H1 (cell line): ENCODE measurements around the gene CCDC71L. TPM values are rescaled to one million over a fixed set of nuclear protein-coding genes. Genes with fewer than 3 reads are reported as not detected.

Experiments used
- CTCF ChIA-PET: fragments of 300-600 bp; sonication (Branson Sonifier 250); formaldehyde crosslinking; loops from one replicate; lab custom pipeline; 2021; ENCODE audit not compliant: partially characterized antibody; lab: Charles Lee
- POLR2A ChIA-PET: fragments of 300-600 bp; sonication (Branson Sonifier 250); formaldehyde crosslinking; loops from one replicate; lab custom pipeline; 2021; ENCODE audit warnings: inconsistent platforms; ENCODE audit not compliant: partially characterized antibody; lab: Charles Lee
- DNase-seq, 2 experiments: peaks; one replicate each; pipeline versions ENCODE4 v3.0.0 to v3.0.0-alpha.2; 2010 to 2022; ENCODE audit warnings: low spot score in 2 of 2, low read depth in 1 of 2, mixed read lengths in 1 of 2
- FAIRE-seq: peaks from 2 replicates; lab custom pipeline; 2011; peaks lifted over from hg19 to GRCh38; lab: Jason Lieb, UNC
- H2AFZ ChIP-seq: 2 replicates; pipeline ENCODE4 v1.8.1; 2012; ENCODE audit warnings: low read length, inconsistent platforms
- H2AK5ac ChIP-seq: 2 replicates; pipeline ENCODE4 v1.6.1; 2013; ENCODE audit warnings: low read depth, low read length
- H2BK120ac ChIP-seq: replicated peaks from 2 replicates; pipeline ENCODE3; 2013; ENCODE audit warnings: low read depth, low read length, inconsistent platforms
- H2BK12ac ChIP-seq: 2 replicates; pipeline ENCODE4 v1.6.1; 2013; ENCODE audit warnings: low read depth, low read length
- H2BK15ac ChIP-seq: 2 replicates; pipeline ENCODE4 v1.6.1; 2013; ENCODE audit warnings: low read length
- H2BK20ac ChIP-seq: 2 replicates; pipeline ENCODE4 v1.6.1; 2013; ENCODE audit warnings: low read length
- H2BK5ac ChIP-seq: 2 replicates; pipeline ENCODE4 v1.6.1; 2013; ENCODE audit warnings: low read depth, low read length
- H3K14ac ChIP-seq: 2 replicates; pipeline ENCODE4 v1.6.1; 2013; ENCODE audit warnings: inconsistent platforms; ENCODE audit not compliant: insufficient read length
- H3K18ac ChIP-seq: 2 replicates; pipeline ENCODE4 v1.6.1; 2013; ENCODE audit warnings: low read length; ENCODE audit errors: extremely low read depth
- H3K23ac ChIP-seq: 2 replicates; pipeline ENCODE4 v1.6.1; 2013; ENCODE audit warnings: inconsistent platforms; ENCODE audit not compliant: insufficient read length
- H3K23me2 ChIP-seq: 2 replicates; pipeline ENCODE4 v1.6.1; 2013; ENCODE audit warnings: low read depth, low read length
- H3K27ac ChIP-seq: 2 replicates; pipeline ENCODE4 v1.6.1; 2011; ENCODE audit warnings: low read depth, low read length, inconsistent platforms
- H3K27me3 ChIP-seq, 4 experiments: replicated peaks in 1 of 4; 1 replicate in 1 of 4; 2 replicates in 3 of 4; pipeline versions ENCODE4 v1.6.1 to v1.8.1; 2011 to 2013; ENCODE audit warnings: low read length in 3 of 4, mild to moderate bottlenecking in 3 of 4, inconsistent platforms in 2 of 4, mixed read lengths in 2 of 4, moderate library complexity in 1 of 4; ENCODE audit not compliant: control insufficient read depth in 3 of 4, insufficient read depth in 3 of 4; ENCODE audit errors: extremely low read depth in 1 of 4
- H3K36me3 ChIP-seq, 4 experiments: 2 replicates each; pipeline versions ENCODE4 v1.6.1 to v1.8.1; 2011 to 2013; ENCODE audit warnings: mild to moderate bottlenecking in 4 of 4, low read length in 3 of 4, moderate library complexity in 2 of 4, control low read depth in 1 of 4, inconsistent platforms in 1 of 4; ENCODE audit not compliant: insufficient read depth in 4 of 4, control insufficient read depth in 2 of 4
- H3K4ac ChIP-seq: replicated peaks from 2 replicates; pipeline ENCODE3; 2013; ENCODE audit warnings: low read length, low read depth, mixed read lengths, inconsistent platforms; ENCODE audit not compliant: insufficient read length
- H3K4me1 ChIP-seq, 4 experiments: replicated peaks in 1 of 4; 1 replicate in 1 of 4; 2 replicates in 3 of 4; pipeline versions ENCODE4 v1.6.1 to v1.8.1; 2011 to 2013; ENCODE audit warnings: low read length in 3 of 4, inconsistent platforms in 2 of 4, mixed read lengths in 1 of 4; ENCODE audit not compliant: insufficient read depth in 4 of 4, control insufficient read depth in 3 of 4
- H3K4me2 ChIP-seq, 2 experiments: 2 replicates each; pipeline versions ENCODE4 v1.6.1 to v1.8.1; 2011 to 2013; ENCODE audit warnings: low read depth in 2 of 2, low read length in 2 of 2, control low read depth in 1 of 2, inconsistent platforms in 1 of 2, mild to moderate bottlenecking in 1 of 2; ENCODE audit not compliant: insufficient read depth in 1 of 2
- H3K4me3 ChIP-seq, 4 experiments: fragments of 200-600, 300-600 bp in 1 of 4; sonication (generic), shearing (Covaris generic), sonication (Bioruptor Twin) in 1 of 4; 2 replicates each; pipeline versions ENCODE4 v1.5.1 to v1.8.1; 2011 to 2016; ENCODE audit warnings: low read length in 4 of 4, low read depth in 3 of 4, control low read depth in 2 of 4, inconsistent platforms in 2 of 4, mild to moderate bottlenecking in 2 of 4, mixed read lengths in 1 of 4, moderate library complexity in 1 of 4; ENCODE audit not compliant: insufficient read depth in 2 of 4; ENCODE audit errors: extremely low read depth in 1 of 4
- H3K56ac ChIP-seq: replicated peaks from 2 replicates; pipeline ENCODE3; 2013; ENCODE audit warnings: low read depth, mild to moderate bottlenecking, mixed read lengths, low read length, inconsistent platforms; ENCODE audit not compliant: insufficient read length
- H3K79me1 ChIP-seq: 2 replicates; pipeline ENCODE4 v1.6.1; 2013; ENCODE audit warnings: low read depth, low read length, control low read depth
- H3K79me2 ChIP-seq, 2 experiments: 2 replicates each; pipeline versions ENCODE4 v1.6.1 to v1.8.1; 2012 to 2013; ENCODE audit warnings: low read length in 2 of 2, mild to moderate bottlenecking in 2 of 2, inconsistent platforms in 1 of 2; ENCODE audit not compliant: insufficient read depth in 2 of 2, control insufficient read depth in 1 of 2
- H3K9ac ChIP-seq, 4 experiments: replicated peaks in 1 of 4; 1 replicate in 1 of 4; 2 replicates in 3 of 4; pipeline versions ENCODE4 v1.6.1 to v1.8.1; 2011 to 2013; ENCODE audit warnings: low read depth in 3 of 4, low read length in 3 of 4, control low read depth in 2 of 4, mild to moderate bottlenecking in 2 of 4, moderate library complexity in 2 of 4, inconsistent platforms in 1 of 4; ENCODE audit errors: extremely low read depth in 1 of 4
- H3K9me3 ChIP-seq, 2 experiments: 2 replicates each; pipeline versions ENCODE4 v1.6.1 to v1.8.1; 2012 to 2013; ENCODE audit warnings: mild to moderate bottlenecking in 2 of 2, moderate library complexity in 2 of 2, control low read depth in 1 of 2, inconsistent platforms in 1 of 2, low read depth in 1 of 2, low read length in 1 of 2, mixed read lengths in 1 of 2; ENCODE audit not compliant: insufficient read depth in 2 of 2
- H4K20me1 ChIP-seq, 2 experiments: replicated peaks in 1 of 2; 2 replicates each; pipeline versions ENCODE3 to v1.8.1; 2011 to 2013; ENCODE audit warnings: inconsistent platforms in 2 of 2, low read length in 2 of 2, mild to moderate bottlenecking in 1 of 2; ENCODE audit not compliant: insufficient read depth in 2 of 2, control insufficient read depth in 1 of 2
- H4K5ac ChIP-seq: 2 replicates; pipeline ENCODE4 v1.6.1; 2013; ENCODE audit warnings: low read length, low read depth, mixed read lengths, inconsistent platforms; ENCODE audit not compliant: insufficient read length
- H4K8ac ChIP-seq: 2 replicates; pipeline ENCODE4 v1.8.0; 2013; ENCODE audit warnings: mild to moderate bottlenecking, moderate library complexity, low read length, inconsistent platforms; ENCODE audit not compliant: insufficient read depth; ENCODE audit errors: extremely low read depth
- H4K91ac ChIP-seq: replicated peaks from 2 replicates; pipeline ENCODE3; 2013; ENCODE audit warnings: low read length, mixed read lengths, inconsistent platforms; ENCODE audit not compliant: insufficient read length
- CEBPB ChIP-seq: IDR thresholded peaks from 2 replicates; pipeline ENCODE4 v1.6.1; 2012; ENCODE audit warnings: low read depth, low read length
- E2F6 ChIP-seq: IDR thresholded peaks from 2 replicates; pipeline ENCODE4 v1.6.1; 2012; ENCODE audit warnings: inconsistent platforms
- KDM1A ChIP-seq: fragments of 200-600, 300-600 bp; sonication (generic); IDR thresholded peaks from 2 replicates; pipeline ENCODE4 v1.7.1; 2016; ENCODE audit warnings: mild to moderate bottlenecking, low read length, borderline replicate concordance
- KDM4A ChIP-seq: IDR thresholded peaks from one replicate; pipeline ENCODE4 v1.7.1; 2012; ENCODE audit warnings: low read depth, mild to moderate bottlenecking, moderate library complexity, low read length, inconsistent platforms; ENCODE audit not compliant: severe bottlenecking
- KDM5A ChIP-seq: fragments of 200-600 bp; IDR thresholded peaks from 2 replicates; pipeline ENCODE4 v1.7.1; 2012; ENCODE audit warnings: mild to moderate bottlenecking, low read length, inconsistent platforms, mixed read lengths
- RBBP5 ChIP-seq: IDR thresholded peaks from 2 replicates; pipeline ENCODE4 v1.7.1; 2012; ENCODE audit warnings: low read depth, mild to moderate bottlenecking, inconsistent platforms, low read length, moderate library complexity, borderline replicate concordance
- SAP30 ChIP-seq: fragments of 300-600 bp; sonication (generic); IDR thresholded peaks from 2 replicates; pipeline ENCODE4 v1.7.1; 2012; ENCODE audit warnings: low read length, moderate library complexity, mild to moderate bottlenecking, inconsistent platforms; ENCODE audit not compliant: insufficient read depth, insufficient replicate concordance
- SP1 ChIP-seq: IDR thresholded peaks from 2 replicates; pipeline ENCODE4 v1.6.1; 2011; ENCODE audit warnings: low read depth, low read length
- SRF ChIP-seq: IDR thresholded peaks from 2 replicates; pipeline ENCODE4 v1.6.1; 2011; ENCODE audit warnings: mild to moderate bottlenecking, low read depth, low read length, moderate library complexity
- USF2 ChIP-seq: IDR thresholded peaks from 2 replicates; pipeline ENCODE4 v1.6.1; 2011; ENCODE audit warnings: low read length, improper control_type of control experiment
- WGBS, 2 experiments: shearing (Covaris generic) in 1 of 2; methylation state at CpG; one replicate each; pipeline versions ENCODE4 v1.1.6 to v1.1.7; 2013 to 2015; ENCODE audit warnings: low lambda C conversion rate in 2 of 2, mixed read lengths in 2 of 2, inconsistent platforms in 1 of 2, low coverage in 1 of 2, missing lambda C conversion rate in 1 of 2; ENCODE audit not compliant: insufficient replicate concordance in 2 of 2, insufficient coverage in 1 of 2, insufficient read length in 1 of 2; ENCODE audit errors: extremely low coverage in 1 of 2, missing lambda C conversion rate in 1 of 2; 5-methylcytosine and 5-hydroxymethylcytosine counted together
- polyA plus RNA-seq, 7 experiments: library from polyadenylated mRNA; depleted of rRNA in 3 of 7; stranded (reverse) in 5 of 7; unstranded in 2 of 7; fragments of >200 nt in 5 of 7; fragments of 200-250 nt in 2 of 7; gene quantifications; 1 replicate in 5 of 7; 2 replicates in 1 of 7; 4 replicates in 1 of 7; pipeline versions ENCODE4 v1.2.1 to v1.2.3, GENCODE V29; 2011 to 2013; ENCODE audit warnings: missing spikeins in 2 of 7, mixed read lengths in 2 of 7
- total RNA-seq: library from RNA; stranded (reverse); fragmentation: NEBNext Ultra II Directional; extraction: Animal tissue kit (Norgen Biotek cat#: 25700); gene quantifications from 2 replicates; pipeline ENCODE4 v1.2.1, GENCODE V29; 2021

CCDC71L gene
- total and polyA plus RNA-seq, 2 of the 8 experiments (the other 6 are each of a cell fraction or from before 2014, with no cell fraction given) = 12.5 to 16.7 TPM

GRCh38 chr7:106626376-106627164, 34.4 kb downstream of the CCDC71L start:
- H4K8ac ChIP-seq = no peak overlapping the region
- no peak for DNase-seq
- no peak overlapping the region for H2BK120ac ChIP-seq
- CTCF ChIA-PET = interaction anchor here (0.6 kb wide), 1 partner anchor 33 kb away, joined by 3 read pairs; no protein-coding TSS in a partner anchor
- peak overlapping the region; percentile 7 for H4K91ac ChIP-seq
- H3K4me3 ChIP-seq = no peak overlapping the region
- H2BK15ac ChIP-seq = 0 out of 2 replicates have a peak overlapping the region, but pooled peaks have one; percentile 21
- no peaks in the 10 kb centered on the region for H3K79me1 ChIP-seq
- peak overlapping the region; percentile 37; the same call in 1 of the 2 replicates for H2BK20ac ChIP-seq
- no peak overlapping the region for H3K23ac ChIP-seq
- no peaks in the 10 kb centered on the region for H3K36me3 ChIP-seq
- peaks cover 0 to 2% (median under 1%) of the 10 kb centered on the region in 4 experiments; a peak in 2 of 7 replicates for H3K27me3 ChIP-seq
- POLR2A ChIA-PET = no interaction called here
- H4K5ac ChIP-seq = no peak overlapping the region
- no peak overlapping the region for H3K9ac ChIP-seq
- FAIRE-seq = no peak
- no peak overlapping the region for H2BK12ac ChIP-seq
- H3K18ac ChIP-seq = no peak overlapping the region
- H3K4me1 ChIP-seq = peaks cover 0 to 2% (median under 1%) of the 10 kb centered on the region in 4 experiments; a peak in 1 of 7 replicates
- H2AK5ac ChIP-seq = no peak overlapping the region
- no peaks in the 10 kb centered on the region for H4K20me1 ChIP-seq
- H3K4ac ChIP-seq = no peak overlapping the region
- H3K23me2 ChIP-seq = peaks cover 8% of the 10 kb centered on the region; the same call in 1 of the 2 replicates
- H3K4me2 ChIP-seq = peak overlapping the region in 1 of 2 experiments; percentile 47; a peak in 1 of 4 replicates
- no peak overlapping the region for H2AFZ ChIP-seq
- no peak overlapping the region for H3K56ac ChIP-seq
- no peak overlapping the region for H3K14ac ChIP-seq
- H2BK5ac ChIP-seq = no peak overlapping the region
- 77% methylated on average over 6 of the region's 6 CpGs; no CpG with 5 or more reads in 1 of the 2 experiments for WGBS, 2 experiments
- H3K27ac ChIP-seq = no peak overlapping the region
- no peaks in the 10 kb centered on the region for H3K79me2 ChIP-seq
- 0 out of 4 replicates have a peak, but pooled peaks cover 0 to 5% of the 10 kb centered on the region in 2 experiments for H3K9me3 ChIP-seq
- no peak for TF ChIP-seq CEBPB
- no peak for TF ChIP-seq SP1
- TF ChIP-seq KDM4A = no peak
- no peak for TF ChIP-seq USF2
- no peak for TF ChIP-seq RBBP5
- no peak for TF ChIP-seq E2F6
- no peak for TF ChIP-seq KDM1A
- TF ChIP-seq SRF = no peak
- TF ChIP-seq KDM5A = no peak
- no peak for TF ChIP-seq SAP30
